T-helper 1 cell treated with Interleukin-12 subunit alpha and Interleukin-12 subunit beta and Interleukin-4 antibody, amounts not matched to agents 30 μg/mL and 1 μg/mL, for 36 hours (primary cell): ENCODE measurements around the gene RIMOC1.

Source experiments
- H3K27ac Mint-ChIP-seq: one replicate; pipeline ENCODE4 v1.8.0; 2021; ENCODE audit warnings: mild to moderate bottlenecking, mixed read lengths
- H3K27me3 Mint-ChIP-seq: one replicate; pipeline ENCODE4 v1.8.0; 2021; ENCODE audit warnings: low read depth, mixed read lengths
- H3K36me3 Mint-ChIP-seq: one replicate; pipeline ENCODE4 v1.8.0; 2021; ENCODE audit warnings: low read depth, mixed read lengths
- H3K4me1 Mint-ChIP-seq: one replicate; pipeline ENCODE4 v1.8.0; 2021; ENCODE audit warnings: low read depth, mixed read lengths
- H3K4me3 Mint-ChIP-seq: one replicate; pipeline ENCODE4 v1.8.0; 2021; ENCODE audit warnings: mild to moderate bottlenecking, moderate library complexity, mixed read lengths
- H3K9me3 Mint-ChIP-seq: one replicate; pipeline ENCODE4 v1.8.0; 2021; ENCODE audit warnings: mixed read lengths

RIMOC1 gene, protein sequence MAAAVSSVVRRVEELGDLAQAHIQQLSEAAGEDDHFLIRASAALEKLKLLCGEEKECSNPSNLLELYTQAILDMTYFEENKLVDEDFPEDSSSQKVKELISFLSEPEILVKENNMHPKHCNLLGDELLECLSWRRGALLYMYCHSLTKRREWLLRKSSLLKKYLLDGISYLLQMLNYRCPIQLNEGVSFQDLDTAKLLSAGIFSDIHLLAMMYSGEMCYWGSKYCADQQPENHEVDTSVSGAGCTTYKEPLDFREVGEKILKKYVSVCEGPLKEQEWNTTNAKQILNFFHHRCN

DNA sequence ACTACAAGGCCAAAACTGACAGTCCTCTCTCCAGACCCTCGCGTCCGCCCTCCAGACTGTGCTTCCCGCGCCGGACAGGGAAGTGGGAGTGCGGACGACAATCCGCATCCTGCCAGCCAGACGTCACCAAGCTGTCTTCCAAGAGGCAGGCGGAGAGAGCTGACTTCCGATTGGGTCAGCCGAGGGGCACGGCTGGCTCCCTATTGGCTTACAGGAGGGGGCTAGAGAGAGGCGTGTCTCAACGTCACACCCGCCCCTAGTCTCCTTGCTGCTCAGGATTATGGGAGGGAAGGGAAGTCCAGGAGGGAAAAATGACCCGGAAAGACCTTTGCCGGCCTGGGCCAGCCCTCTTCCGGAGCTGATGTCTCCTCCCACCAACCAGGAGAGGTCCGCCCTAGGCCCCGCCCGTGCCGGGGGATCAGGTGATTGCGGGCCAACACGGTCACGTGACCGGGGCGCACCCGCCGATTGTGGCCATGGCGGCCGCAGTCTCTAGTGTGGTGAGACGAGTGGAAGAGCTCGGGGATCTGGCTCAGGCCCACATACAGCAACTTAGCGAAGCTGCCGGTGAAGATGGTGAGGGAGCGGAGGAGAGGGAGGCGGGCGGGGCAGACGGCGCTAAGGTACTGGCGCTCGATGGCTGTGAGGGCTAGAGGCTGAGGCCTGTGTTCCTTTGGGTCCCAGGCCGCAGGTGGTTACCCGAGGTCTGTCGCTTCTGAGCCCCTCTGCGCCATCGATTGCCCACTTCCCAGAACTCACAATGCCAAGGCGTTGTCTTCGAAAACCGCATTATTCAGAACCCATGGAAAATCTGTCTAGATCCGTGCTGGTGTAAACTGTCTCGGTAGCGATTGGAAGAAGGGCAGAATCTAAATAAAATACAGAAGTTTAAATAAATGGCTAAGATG is at the start of gene RIMOC1:
Gene RIMOC1 (plus strand): TSS at position 453 of the 908 bp plus-strand sequence. CDS start 24 bp downstream, at position 477.
- Mint-ChIP-seq H3K4me1 (peaks cover 34% of the 10 kb centered on the region), H3K4me3 (peak within 1 kb of the TSS; percentile 97), H3K27ac (peak within 1 kb of the TSS; percentile 98), H3K9me3 (no peaks in the 10 kb centered on the region), H3K36me3 (peaks cover 19% of the 10 kb centered on the region), H3K27me3 (peaks cover 9% of the 10 kb centered on the region)

DNA sequence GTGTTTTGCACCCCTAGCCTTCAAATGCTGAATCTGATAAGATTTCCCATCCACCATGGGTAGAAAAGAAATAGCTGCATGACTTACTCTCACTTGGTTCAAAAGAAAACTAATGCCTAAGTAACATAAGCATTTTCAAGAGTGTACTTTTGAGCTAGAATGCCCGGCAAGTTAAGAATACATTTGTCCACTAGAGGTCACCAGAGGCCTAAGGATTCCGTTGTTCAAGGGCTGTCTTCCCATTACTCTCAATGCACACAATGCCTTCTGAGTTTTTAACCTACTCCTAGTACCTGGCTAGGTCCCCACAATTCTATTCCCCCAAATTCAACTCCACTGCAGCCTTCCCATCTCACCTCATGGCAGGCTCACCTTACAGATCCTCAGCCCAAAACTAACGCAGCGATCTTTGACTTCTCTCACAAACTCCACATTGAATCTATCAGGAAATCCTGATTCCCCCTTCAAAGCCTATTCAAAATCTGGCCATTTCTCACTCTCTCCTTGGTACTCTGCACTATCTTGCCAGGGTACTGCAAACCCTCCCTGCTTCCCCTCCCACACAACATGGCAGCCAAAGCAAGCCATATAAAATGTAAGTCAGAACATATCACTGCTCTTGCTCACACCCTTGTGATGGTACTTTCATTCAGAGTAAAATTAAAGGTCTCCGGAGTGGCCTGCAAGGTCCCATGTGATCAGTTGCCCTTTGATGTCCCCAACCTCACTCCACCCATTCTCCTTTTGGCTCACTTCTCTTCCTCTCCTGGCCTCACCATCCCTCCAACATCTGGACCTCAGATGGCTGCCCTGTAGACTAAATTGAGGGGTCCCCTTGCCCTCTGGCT is 47.3 kb upstream of the RIMOC1 start:
- H3K36me3 Mint-ChIP-seq: peaks cover 29% of the 10 kb centered on the region
- no peaks in the 10 kb centered on the region for H3K27me3 Mint-ChIP-seq
- H3K9me3 Mint-ChIP-seq: no peaks in the 10 kb centered on the region
- peaks cover 8% of the 10 kb centered on the region for H3K4me1 Mint-ChIP-seq
- no peak overlapping the region for H3K4me3 Mint-ChIP-seq
- H3K27ac Mint-ChIP-seq: no peak overlapping the region

- H3K9me3 Mint-ChIP-seq: no peaks in the 10 kb centered on the region
- peaks cover 26% of the 10 kb centered on the region for H3K36me3 Mint-ChIP-seq
- no peak overlapping the region for H3K27ac Mint-ChIP-seq
- H3K27me3 Mint-ChIP-seq: no peaks in the 10 kb centered on the region
- peaks cover 8% of the 10 kb centered on the region for H3K4me1 Mint-ChIP-seq
- no peak overlapping the region for H3K4me3 Mint-ChIP-seq
These were observed 46.2 kb upstream of the RIMOC1 start for GRCh38 chr5:41857989-41858388.

- Mint-ChIP-seq H3K27ac (peak overlapping the region; percentile 28), H3K4me3 (no peak overlapping the region), H3K27me3 (no peaks in the 10 kb centered on the region), H3K9me3 (no peaks in the 10 kb centered on the region), H3K4me1 (peaks cover 15% of the 10 kb centered on the region), H3K36me3 (peaks cover 20% of the 10 kb centered on the region)
These were observed 45.3 kb upstream of the RIMOC1 start for GRCh38 chr5:41858890-41859289.

DNA sequence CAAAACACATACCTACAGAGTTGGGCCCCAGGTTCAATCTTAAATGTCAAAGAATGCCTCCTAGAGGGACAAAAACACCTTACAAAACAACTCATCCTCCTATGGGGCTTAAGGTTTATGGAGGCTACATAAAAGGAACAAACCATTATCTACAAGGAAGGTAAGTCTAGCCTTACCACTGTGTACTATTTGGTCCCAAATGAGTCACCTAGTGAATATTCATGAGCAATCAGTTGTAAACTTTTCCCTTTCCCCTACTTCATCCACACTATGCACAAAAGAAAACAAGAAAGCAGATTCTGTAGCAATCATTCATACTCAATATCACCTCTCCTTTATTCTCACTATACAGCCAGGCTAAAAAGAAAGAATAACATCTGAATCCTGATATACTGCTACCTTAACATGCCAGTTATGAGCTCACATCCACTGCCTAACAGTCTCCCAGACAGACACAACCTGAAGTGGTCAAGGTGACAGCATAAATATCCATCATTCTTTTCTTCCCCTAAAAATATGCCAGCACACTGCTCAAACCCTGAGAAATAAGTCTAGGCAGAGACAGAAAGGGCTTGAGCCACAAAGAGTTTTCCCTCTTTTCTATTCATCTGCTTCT is 40.2 kb upstream of the RIMOC1 start:
- no peaks in the 10 kb centered on the region for H3K9me3 Mint-ChIP-seq
- H3K27me3 Mint-ChIP-seq: no peaks in the 10 kb centered on the region
- no peak overlapping the region for H3K4me3 Mint-ChIP-seq
- peak overlapping the region; percentile 24 for H3K27ac Mint-ChIP-seq
- H3K36me3 Mint-ChIP-seq: peaks cover 23% of the 10 kb centered on the region
- H3K4me1 Mint-ChIP-seq: peaks cover 51% of the 10 kb centered on the region

DNA sequence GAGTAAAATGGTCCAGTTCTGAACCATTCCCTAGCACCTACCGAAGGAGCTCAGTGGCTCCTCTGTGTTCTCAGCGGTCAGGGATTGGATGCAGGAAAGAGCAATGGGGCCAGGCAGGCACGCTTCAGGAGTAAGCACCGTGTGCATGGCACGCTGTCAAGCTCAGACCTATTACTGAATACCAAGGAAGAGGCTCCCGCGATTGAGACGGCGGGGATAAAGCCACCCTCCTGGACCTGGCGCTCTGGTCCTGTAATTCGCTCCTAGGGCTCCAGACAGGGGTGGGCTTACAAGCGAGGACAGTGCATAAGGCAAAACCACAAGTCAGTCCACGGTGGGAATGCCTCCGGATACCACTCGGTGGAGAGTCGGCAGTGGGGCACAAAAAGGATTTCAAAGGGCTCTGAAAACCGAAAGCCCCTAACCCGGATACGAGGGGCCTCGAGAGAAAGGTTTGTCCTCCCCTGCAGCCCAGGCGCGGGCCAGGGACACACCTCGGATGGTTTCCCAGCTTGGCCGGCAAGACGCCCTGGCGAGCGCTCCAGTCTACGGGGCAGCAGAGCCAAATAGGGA is 34.9 kb upstream of the RIMOC1 start:
- Mint-ChIP-seq H3K4me1 (peaks cover 43% of the 10 kb centered on the region), H3K36me3 (peaks cover 9% of the 10 kb centered on the region), H3K9me3 (no peaks in the 10 kb centered on the region), H3K4me3 (peak overlapping the region; percentile 89), H3K27ac (peak overlapping the region; percentile 94), H3K27me3 (no peaks in the 10 kb centered on the region)

GRCh38 chr5:41869724-41870626 is 34.2 kb upstream of the RIMOC1 start, which contains the start of gene OXCT1:
TSS of gene OXCT1 (minus strand) at chr5:41870425. CDS start at chr5:41870358, 67 bp downstream.
- peaks cover 41% of the 10 kb centered on the region for H3K4me1 Mint-ChIP-seq
- H3K9me3 Mint-ChIP-seq: no peaks in the 10 kb centered on the region
- H3K27me3 Mint-ChIP-seq: no peaks in the 10 kb centered on the region
- H3K27ac Mint-ChIP-seq: peak within 1 kb of the TSS; percentile 94
- H3K4me3 Mint-ChIP-seq: peak within 1 kb of the TSS; percentile 89
- H3K36me3 Mint-ChIP-seq: peaks cover 9% of the 10 kb centered on the region

- peaks cover 40% of the 10 kb centered on the region for H3K4me1 Mint-ChIP-seq
These were observed 33.5 kb upstream of the RIMOC1 start for GRCh38 chr5:41870627-41871048.

DNA sequence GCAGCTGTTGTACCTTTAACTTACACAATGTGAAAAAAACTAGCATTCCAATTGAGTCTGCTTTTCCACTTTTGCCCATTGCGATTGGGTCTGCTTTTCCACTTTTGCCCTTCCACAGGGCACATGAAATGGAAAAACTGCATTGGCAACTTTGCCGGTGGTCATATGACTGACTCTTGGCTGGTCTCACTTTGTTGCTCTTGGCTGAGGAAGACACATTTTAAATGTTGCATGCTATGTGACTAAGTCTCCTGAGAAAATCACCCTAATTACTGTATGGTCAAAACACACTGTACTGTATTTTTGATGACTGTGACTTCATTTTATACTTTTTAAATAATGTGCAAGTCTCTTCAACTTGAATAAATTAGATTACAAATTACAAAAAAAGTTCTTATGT is 32.3 kb upstream of the RIMOC1 start:
- peaks cover 7% of the 10 kb centered on the region for H3K36me3 Mint-ChIP-seq
- H3K27ac Mint-ChIP-seq: no peak overlapping the region
- no peaks in the 10 kb centered on the region for H3K27me3 Mint-ChIP-seq
- peaks cover 31% of the 10 kb centered on the region for H3K4me1 Mint-ChIP-seq
- no peak overlapping the region for H3K4me3 Mint-ChIP-seq
- no peaks in the 10 kb centered on the region for H3K9me3 Mint-ChIP-seq

More at GRCh38 chr5:41870627-41871048, 33.5 kb upstream of the RIMOC1 start:
- Mint-ChIP-seq H3K27me3 (no peaks in the 10 kb centered on the region), H3K36me3 (peaks cover 9% of the 10 kb centered on the region), H3K4me3 (peak overlapping the region; percentile 89), H3K27ac (peak overlapping the region; percentile 94), H3K9me3 (no peaks in the 10 kb centered on the region)

DNA sequence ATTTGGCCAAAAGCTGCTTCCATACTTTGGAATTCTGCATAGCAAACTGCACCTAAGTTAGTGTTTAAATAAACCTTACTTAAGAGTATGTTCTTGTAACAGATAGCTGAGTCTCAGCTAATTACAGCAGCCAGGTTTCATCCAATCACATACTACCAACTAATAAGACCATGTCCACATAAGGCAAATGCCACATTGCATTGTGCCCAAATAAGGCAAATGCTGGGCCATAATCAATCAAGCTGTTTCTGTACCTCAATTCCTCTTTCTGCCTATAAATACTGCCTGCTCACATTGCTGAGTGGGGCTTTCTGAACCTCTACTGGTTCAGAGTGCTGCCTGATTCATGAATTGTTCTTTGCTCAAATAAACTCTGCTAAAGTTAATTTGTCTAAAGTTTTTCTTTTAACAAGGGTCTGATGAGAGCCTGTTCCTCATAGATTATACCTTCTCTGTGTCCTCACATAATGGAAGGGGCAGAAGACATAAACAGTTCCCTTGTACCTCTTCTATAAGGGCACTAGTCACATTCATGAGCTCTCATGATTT is 29.6 kb upstream of the RIMOC1 start:
- no peak overlapping the region for H3K4me3 Mint-ChIP-seq
- no peak overlapping the region for H3K27ac Mint-ChIP-seq

DNA sequence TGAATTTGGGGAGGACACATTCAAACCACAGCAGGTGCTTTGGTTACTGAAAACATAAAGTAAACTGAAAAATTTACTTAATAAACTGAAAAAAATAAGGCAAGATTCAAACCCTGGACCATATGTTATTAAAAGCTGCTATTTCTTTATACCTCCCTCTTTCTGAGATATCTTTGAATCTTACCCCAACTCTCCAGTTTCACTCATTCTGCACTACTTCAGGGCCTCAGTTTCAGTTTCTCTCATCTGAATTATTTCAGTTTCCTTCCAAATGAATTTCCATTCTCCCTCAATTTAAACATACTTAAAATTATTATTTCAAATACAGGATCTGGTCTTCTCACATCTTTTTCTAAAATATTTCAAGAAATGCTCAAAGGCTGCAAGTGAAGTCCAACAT is 29.0 kb upstream of the RIMOC1 start:
- no peaks in the 10 kb centered on the region for H3K36me3 Mint-ChIP-seq
- no peak overlapping the region for H3K27ac Mint-ChIP-seq
- H3K4me3 Mint-ChIP-seq: no peak overlapping the region
- H3K9me3 Mint-ChIP-seq: no peaks in the 10 kb centered on the region
- peaks cover 4% of the 10 kb centered on the region for H3K27me3 Mint-ChIP-seq
- H3K4me1 Mint-ChIP-seq: peaks cover 15% of the 10 kb centered on the region

More for the DNA sequence above, 29.6 kb upstream of the RIMOC1 start:
- peaks cover 13% of the 10 kb centered on the region for H3K4me1 Mint-ChIP-seq
- no peaks in the 10 kb centered on the region for H3K27me3 Mint-ChIP-seq
- no peaks in the 10 kb centered on the region for H3K9me3 Mint-ChIP-seq
- H3K36me3 Mint-ChIP-seq: no peaks in the 10 kb centered on the region

DNA sequence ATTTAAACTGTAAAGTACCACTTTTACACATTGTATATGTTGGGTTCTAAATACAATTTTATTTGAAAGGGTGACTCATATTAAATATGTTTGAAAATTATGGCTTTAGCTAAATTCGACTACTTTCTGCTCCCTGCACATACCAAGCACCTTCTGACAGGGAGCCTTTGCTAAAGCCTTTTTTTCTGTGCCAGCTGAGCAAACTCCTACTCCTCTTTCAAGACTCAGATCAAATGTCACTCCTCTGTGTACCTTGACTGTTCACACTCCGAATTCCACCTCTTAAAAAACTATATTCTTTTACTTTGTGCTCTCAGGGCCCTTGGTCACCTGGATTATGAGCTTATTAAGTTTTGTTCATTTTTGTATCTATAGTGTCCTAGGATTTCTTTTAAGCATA is 27.5 kb upstream of the RIMOC1 start:
- H3K9me3 Mint-ChIP-seq: no peaks in the 10 kb centered on the region
- H3K27me3 Mint-ChIP-seq: peaks cover 7% of the 10 kb centered on the region
- peaks cover 10% of the 10 kb centered on the region for H3K4me1 Mint-ChIP-seq
- H3K4me3 Mint-ChIP-seq: no peak overlapping the region
- H3K27ac Mint-ChIP-seq: no peak overlapping the region
- H3K36me3 Mint-ChIP-seq: no peaks in the 10 kb centered on the region
